Measurements from ENCODE around the gene PSORS1C2.

The PSORS1C2 gene

GRCh38 chr6:31092769-31093505 is 45.9 kb downstream of the PSORS1C2 start:
- DNase-seq (ENCODE audit: low read depth), result no peak
- no peak for TF ChIP-seq CTCF (conservative IDR thresholded peaks at IDR 0.05; ENCODE audit: control insufficient read depth, insufficient read depth, low read depth, low read length)
- no peak overlapping the region for H3K4me3 ChIP-seq (ENCODE audit: control insufficient read depth, low read depth, low read length)

GRCh38 chr6:31092238-31092637 is 46.6 kb downstream of the PSORS1C2 start:
- no peak for DNase-seq (ENCODE audit: low read depth)
- TF ChIP-seq CTCF (conservative IDR thresholded peaks at IDR 0.05; ENCODE audit: control insufficient read depth, insufficient read depth, low read depth, low read length), result no peak
- H3K4me3 ChIP-seq (ENCODE audit: control insufficient read depth, low read depth, low read length), result no peak overlapping the region

DNA sequence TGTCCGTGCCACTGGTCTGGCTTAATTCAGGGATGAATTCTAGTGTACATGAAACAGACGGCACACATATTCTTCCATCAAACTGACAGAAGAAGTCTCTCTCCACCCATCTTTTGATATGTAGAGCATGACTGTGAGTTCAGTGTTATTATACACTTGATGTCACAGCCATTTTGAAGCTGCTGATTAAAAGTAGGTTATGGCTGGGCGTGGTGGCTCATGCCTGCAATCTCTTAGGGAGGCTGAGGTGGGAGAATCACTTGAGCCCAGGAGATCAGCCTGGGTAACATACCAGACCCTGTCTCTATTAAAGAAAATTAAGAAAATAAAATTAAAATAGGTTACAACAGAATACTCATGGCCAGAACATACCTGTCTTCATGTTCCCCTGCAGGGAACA is 47.2 kb downstream of the PSORS1C2 start:
- no peak for DNase-seq (ENCODE audit: low read depth)
- no peak for TF ChIP-seq CTCF (conservative IDR thresholded peaks at IDR 0.05; ENCODE audit: control insufficient read depth, insufficient read depth, low read depth, low read length)
- H3K4me3 ChIP-seq (ENCODE audit: control insufficient read depth, low read depth, low read length), result no peak overlapping the region

DNA sequence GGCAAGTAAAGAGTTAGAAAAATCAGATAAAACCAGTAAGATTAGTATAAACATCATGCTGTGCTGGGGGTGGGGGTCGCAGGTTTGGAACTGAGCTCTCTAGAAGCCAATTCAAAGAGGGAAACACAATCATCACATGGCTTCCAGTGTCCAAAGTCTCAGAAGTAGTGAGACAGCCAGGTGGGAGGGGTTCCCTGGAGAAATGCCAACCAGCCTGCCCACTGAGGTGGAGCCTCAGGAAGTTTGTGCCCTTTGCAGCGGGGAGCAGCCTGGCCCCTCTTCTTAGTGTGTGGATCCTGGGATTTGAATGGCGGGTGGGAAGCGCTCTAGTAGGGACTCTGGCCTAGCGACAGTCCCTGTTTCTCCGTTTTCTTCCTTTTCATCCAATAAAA is 47.9 kb downstream of the PSORS1C2 start:
- no peak for TF ChIP-seq CTCF (conservative IDR thresholded peaks at IDR 0.05; ENCODE audit: control insufficient read depth, insufficient read depth, low read depth, low read length)
- DNase-seq (ENCODE audit: low read depth), result no peak
- no peak overlapping the region for H3K4me3 ChIP-seq (ENCODE audit: control insufficient read depth, low read depth, low read length)

DNA sequence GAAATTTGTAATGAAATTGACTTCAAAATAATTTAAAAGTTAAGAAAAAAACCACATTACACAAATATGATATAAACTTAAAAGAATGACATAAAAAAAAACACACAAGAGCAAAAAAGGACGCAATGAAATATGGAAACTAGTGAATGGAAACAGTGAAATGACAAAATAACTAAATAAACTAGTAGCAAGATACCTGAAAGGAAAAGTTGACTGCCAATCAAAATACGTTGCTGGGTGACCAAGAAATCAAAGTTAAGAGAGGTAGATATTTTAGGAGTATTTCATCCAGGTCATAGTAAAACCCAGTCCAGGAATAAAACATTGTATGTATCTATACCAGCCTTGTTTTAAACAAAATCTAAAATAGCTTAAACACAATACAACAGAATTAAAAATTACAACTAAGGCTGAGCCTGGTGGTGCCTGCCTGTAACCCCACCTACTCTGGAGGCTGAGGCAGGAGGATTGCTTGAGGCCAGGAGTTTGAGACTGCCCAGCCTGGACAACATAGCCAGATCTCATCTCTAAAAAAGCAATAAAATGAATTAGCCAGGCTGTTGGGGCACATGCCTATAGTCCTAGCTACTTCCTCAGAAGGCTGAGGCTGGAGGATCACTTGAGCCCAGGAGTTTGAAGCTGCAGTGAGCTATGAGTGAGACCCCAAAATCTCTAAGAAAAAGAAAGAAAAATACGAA is 48.4 kb downstream of the PSORS1C2 start:
- no peak for DNase-seq (ENCODE audit: low read depth)
- no peak for TF ChIP-seq CTCF (conservative IDR thresholded peaks at IDR 0.05; ENCODE audit: control insufficient read depth, insufficient read depth, low read depth, low read length)
- H3K4me3 ChIP-seq (ENCODE audit: control insufficient read depth, low read depth, low read length), result no peak overlapping the region

All from fibroblast of mammary gland (primary cell).